ENCODE measurements around the gene APOE.
A peak's percentile ranks its signal among the peaks of the same experiment; 100 is the strongest.

The APOE gene

DNA sequence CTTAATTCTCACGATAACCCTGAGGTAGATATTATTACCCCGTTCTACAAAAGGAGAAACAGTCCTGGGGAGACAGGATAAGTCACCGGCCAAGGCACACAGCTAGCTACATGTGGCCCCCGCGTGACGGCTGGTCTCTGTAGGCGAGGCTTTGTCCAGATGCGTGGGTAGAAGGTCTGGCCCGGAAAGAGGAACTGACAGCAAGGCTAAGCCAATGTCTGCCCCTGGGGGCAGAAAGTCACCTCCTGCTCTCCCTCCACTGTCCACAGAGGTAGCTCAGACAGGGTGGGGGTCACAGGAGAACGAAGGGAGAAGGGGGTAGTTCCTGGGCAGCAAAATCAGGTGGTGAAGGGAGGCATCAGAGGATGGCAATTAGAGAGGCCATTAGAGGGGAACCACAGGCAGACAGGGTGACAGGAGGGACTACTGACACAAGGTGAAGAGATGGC, 38.2 kb downstream of the APOE start:
- no peak for DNase-seq (ENCODE audit: low read depth)

DNA sequence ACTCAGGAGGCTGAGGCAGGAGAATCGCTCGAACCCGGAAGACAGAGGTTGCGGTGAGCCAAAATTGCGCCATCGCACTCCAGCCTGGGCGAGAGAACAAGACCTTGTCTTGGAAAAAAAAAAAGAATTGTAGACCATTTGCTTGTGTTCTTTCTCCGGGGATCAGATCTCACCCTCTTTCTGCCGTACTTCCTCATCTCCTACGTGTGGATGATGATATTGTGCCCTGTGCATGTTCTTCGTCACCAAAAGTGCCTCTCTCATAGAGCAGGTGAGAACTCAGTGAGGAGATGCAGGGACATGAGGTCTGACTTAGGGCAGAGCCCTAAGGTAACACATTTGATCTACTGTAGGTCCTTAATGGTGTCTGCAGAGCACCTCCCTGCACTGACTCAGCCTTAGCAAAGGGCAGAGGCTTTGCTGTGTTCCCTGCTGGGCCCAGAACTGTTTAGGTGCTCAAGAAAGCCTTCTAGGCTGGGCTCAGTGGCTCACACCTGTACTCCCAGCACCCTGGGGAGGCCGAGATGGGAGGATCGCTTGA, 41.5 kb downstream of the APOE start:
- no peak for DNase-seq (ENCODE audit: low read depth)
- H3K4me3 ChIP-seq (ENCODE audit: low read depth, low read length): no peak overlapping the region

More for the DNA sequence above, 38.2 kb downstream of the APOE start:
- no peak overlapping the region for H3K4me3 ChIP-seq (ENCODE audit: low read depth, low read length)

DNA sequence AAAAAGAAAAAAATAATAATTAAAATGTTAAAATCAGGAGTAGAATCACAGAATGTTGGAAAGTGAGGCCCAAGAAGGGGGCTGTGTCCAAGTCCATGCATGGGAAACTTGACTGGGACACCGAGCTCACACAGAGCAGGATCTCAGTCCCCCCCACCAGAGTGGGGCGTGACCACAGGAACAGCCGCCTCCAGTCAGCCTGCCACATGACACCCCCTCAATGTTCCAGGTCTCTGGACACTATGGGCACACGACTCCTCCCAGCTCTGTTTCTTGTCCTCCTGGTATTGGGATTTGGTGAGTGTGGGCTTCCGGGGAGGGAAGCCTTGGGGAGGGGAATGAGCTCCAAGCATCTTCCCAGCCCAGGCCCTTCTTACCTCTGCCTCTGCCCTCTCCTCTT, 42.6 kb downstream of the APOE start:
- DNase-seq (ENCODE audit: low read depth): no peak
- H3K4me3 ChIP-seq (ENCODE audit: low read depth, low read length): no peak overlapping the region

DNA sequence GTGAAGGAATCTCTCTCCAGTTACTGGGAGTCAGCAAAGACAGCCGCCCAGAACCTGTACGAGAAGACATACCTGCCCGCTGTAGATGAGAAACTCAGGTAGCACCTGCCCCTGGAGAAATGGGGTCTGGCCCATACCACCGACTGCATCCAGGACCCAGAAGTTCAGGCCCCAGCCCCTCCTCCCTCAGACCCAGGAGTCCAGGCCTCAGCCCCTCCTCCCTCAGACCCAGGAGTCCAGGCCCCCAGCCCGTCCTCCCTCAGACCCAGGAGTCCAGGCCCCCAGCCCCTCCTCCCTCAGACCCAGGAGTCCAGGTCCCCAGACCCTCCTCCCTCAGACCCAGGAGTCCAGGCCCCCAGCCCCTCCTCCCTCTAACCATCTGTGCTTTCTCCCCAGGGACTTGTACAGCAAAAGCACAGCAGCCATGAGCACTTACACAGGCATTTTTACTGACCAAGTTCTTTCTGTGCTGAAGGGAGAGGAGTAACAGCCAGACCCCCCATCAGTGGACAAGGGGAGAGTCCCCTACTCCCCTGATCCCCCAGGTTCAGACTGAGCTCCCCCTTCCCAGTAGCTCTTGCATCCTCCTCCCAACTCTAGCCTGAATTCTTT, 43.3 kb downstream of the APOE start:
- DNase-seq (ENCODE audit: low read depth): no peak
- no peak overlapping the region for H3K4me3 ChIP-seq (ENCODE audit: low read depth, low read length)

DNA sequence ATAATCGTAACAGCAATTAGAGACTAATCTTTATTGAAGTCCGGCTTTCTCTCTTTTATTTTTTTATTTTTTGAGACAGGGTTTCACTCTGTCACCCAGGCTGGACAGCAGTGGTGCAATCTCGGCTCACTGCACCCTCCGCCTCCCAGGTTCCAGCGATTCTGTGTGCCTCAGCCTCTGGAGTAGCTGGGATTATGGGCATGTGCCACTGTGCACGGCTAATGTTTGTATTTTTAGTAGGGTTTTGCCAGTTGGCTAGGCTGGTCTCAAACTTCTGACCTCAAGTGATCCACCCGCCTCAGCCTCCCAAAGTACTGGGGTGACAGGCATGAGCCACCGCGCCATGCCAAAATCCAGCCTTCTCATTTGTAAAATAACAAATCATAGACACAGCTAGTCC, 44.0 kb downstream of the APOE start:
- no peak overlapping the region for H3K4me3 ChIP-seq (ENCODE audit: low read depth, low read length)
- no peak for DNase-seq (ENCODE audit: low read depth)

DNA sequence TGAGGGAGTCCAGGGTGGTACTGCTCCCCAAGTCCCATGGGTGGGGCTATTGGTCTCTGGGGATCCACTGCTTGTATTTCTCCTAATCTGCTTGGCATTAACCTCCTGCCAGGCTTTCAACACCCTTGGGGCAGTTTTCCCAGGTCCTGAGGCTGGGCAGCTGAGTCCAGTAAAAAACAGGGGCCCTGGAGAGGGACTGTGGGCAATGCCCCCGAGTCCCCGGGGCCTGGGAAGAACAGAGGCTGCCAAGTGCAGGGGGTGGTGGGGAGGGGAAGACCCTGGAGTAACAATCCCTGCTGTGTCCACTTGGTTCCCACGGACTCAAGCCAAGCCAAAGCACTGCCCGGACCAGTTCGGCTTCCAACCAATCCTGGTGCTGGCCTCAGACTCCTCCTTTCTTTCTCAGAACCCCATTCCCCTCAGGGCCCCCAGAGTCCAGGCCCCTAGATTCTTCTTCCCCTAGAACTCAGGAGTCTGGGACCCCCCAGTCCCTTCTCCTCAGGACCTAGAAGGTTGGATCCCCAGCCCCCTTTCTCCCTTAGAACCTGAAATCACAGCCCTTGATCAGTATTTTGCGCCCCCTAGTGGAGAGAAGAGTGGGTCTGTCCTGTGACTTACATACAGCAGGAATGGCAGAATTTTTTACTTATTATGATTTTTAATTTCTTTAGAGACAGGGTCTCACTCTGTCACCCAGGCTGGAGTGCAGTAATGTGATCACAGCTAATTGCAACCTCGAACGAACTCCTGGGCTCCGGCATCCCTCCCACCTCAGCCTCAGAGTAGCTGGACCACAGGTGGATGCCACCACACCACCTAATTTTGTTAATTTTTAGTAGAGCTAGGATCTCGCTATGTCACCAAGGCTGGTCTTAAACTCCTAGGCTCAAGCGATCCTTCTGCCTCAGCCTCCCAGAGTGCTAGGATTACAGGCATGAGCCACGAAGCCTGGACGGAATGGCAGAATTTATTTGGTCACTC, 45.9 kb downstream of the APOE start:
- H3K4me3 ChIP-seq (ENCODE audit: low read depth, low read length): no peak overlapping the region
- DNase-seq (ENCODE audit: low read depth): peak; percentile 43

DNA sequence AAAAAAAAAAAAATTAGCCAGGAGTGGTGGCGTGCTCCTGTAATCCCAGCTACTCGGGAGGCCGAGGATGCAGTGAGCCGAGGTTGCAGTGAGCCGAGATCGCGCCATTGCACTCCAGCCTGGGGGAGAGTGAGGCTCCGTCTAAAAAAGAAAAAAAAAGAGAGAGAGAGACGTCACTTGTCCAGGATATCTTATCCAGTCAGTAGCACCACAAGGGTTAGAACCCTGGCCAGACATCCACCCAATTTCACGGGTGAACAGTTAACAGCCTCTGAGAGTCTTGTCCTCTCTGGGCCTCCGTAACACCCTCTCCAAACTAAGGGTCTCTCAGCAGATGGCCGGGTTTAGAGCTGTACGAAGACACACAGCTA, 48.7 kb downstream of the APOE start:
- H3K4me3 ChIP-seq (ENCODE audit: low read depth, low read length): peak overlapping the region; percentile 95
- DNase-seq (ENCODE audit: low read depth): no peak

DNA sequence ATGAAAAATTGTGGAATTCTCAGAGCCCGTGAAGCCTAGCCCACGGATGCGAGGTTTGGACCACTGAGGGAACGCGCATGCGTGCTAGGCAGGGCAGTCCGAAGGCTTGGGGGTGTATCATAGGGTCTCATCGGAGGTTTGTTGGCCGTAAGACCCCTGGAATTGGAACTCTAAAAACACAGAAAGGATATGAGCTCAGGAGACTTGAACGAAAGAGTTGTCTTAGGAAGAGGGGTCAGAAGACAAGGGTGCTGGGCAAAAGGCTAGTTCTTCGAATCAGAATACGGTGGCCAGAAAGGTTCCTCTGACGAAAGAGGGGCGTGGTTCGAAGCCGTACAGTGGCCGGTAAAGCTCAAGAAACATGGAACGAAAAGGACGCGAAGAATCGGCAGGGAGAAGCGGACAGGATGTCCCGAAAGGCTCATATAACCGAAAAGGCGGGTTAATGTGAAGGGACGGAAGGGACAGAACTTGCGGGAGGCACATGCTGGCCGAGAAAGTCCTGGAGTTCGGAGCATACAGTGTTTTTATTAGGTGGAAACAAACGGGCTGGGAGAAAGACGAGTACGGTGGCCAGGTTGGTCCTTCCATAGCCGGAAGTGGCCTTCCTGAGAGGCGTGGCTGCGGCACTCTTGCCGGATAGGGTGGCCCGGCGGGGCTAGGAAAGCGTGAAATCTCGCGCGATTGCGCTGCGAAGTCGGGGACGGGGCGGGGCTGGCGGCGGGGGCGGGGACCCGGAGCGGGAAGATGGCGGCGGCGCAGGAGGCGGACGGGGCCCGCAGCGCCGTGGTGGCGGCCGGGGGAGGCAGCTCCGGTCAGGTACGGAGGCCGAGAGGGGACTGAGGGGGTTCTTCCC, 49.3 kb downstream of the APOE start, which contains the start of gene CLPTM1:
Gene CLPTM1, plus strand, starts transcription at position 732 of the 856 bp plus-strand sequence. Its CDS starts 16 bp downstream, at position 748.
- peak within 1 kb of the TSS; percentile 95 for H3K4me3 ChIP-seq (ENCODE audit: low read depth, low read length)
- DNase-seq (ENCODE audit: low read depth): peak; percentile 90

DNA sequence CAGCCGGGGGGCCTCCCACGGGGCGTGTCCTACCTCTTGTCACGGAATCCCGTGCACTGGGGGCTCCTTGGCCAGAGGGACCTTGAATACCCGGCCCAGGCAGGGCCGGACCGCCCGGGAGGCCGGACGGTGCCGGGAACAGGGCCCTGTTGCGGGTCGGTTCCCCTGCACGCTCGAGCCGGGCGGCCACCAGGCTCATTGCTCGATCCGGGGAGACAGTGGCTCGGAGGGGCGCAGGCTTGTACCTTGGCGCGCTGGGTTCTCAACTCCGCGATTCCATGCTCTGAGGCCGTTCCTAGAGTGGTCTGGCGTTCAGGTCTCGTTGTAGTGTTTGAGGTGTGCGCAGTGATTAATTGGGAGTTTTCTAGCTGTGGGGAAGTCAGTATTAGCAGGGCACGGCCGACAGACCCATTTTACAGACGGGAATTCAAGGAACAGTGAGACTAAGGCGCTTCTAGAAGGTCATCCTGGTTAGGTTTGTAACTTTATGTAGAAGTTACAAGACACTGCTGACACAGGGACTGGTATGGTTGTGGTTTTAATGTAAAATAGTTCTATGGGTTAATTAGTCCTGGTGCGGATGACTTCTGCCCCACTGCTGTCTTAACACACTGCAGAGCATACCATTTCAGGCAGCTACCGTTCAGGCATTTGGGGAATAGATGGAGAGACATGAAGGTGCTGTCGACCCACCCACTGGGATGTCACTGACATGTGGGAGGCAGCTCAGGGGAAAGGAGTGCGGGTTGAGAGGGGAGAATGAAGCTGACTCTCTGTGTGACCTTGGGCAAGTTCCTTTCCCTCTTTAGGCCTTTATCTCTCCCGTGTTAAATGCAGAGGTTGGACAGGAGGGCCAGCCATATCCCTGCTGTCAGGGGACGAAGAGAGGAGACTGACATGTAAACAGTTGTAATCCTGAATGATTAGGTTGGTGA, 50.2 kb downstream of the APOE start:
- no peak for DNase-seq (ENCODE audit: low read depth)
- peak overlapping the region; percentile 95 for H3K4me3 ChIP-seq (ENCODE audit: low read depth, low read length)

DNA sequence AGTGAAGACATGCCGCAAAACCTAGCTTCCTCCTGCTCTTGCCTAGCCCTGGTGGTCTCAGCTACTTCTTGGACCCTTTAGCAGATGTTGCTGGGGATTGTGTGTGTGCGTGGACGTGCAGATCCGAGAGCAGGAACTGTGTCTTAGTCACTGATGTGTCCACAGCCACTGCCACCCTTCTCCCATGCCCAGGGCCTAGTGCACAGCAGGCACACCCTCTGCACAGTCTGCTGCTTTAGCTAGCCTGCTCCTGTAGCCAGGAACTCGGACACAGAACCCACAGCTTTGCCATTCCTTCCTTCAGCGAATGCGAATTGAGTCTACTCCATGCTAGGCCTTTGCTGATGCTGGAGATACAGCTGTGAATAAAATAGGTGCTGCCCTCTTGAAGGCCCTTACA, 51.9 kb downstream of the APOE start:
- H3K4me3 ChIP-seq (ENCODE audit: low read depth, low read length): no peak overlapping the region
- DNase-seq (ENCODE audit: low read depth): no peak

DNA sequence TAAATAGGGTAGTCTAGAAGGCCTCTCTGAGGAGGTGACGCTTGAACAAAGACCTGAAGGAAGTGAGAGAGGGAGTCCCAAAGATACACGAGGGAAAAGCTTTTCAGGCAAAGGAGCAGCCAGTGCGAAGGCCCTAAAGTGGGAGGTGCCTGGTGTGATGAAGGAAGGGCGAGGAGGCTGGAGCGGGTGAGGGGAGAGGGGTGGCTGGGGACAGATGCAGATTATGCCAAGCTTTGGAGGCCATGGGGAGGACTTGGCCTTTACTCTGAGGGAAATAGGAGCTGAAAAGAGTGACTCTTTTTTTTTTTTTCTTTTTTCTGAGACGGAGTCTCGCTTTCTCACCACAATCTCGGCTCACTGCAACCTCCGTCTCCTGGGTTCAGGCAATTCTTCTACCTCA, 52.5 kb downstream of the APOE start:
- no peak for DNase-seq (ENCODE audit: low read depth)
- H3K4me3 ChIP-seq (ENCODE audit: low read depth, low read length): no peak overlapping the region

All from skeletal muscle cell (primary cell).